Measurements from ENCODE around the gene ZFP64.

- TF ChIP-seq MXI1 (IDR thresholded peaks at IDR 0.05; ENCODE audit: borderline replicate concordance, low read depth, low read length) (no peak), CTCF (conservative IDR thresholded peaks at IDR 0.05; ENCODE audit: low read depth, low read length) (no peak), RAD21 (IDR thresholded peaks at IDR 0.05; ENCODE audit: low read length) (no peak), FOS (IDR thresholded peaks at IDR 0.05; ENCODE audit: low read depth, low read length) (no peak), POLR2A (IDR thresholded peaks at IDR 0.05; ENCODE audit: low read depth, low read length) (no peak), SMC3 (IDR thresholded peaks at IDR 0.05; ENCODE audit: low read depth, low read length) (no peak), MAFK (IDR thresholded peaks at IDR 0.05; ENCODE audit: low read depth, low read length) (no peak), RFX5 (IDR thresholded peaks at IDR 0.05; ENCODE audit: low read depth, low read length) (no peak), ELK1 (IDR thresholded peaks at IDR 0.05; ENCODE audit: borderline replicate concordance, low read depth, low read length) (no peak), USF2 (IDR thresholded peaks at IDR 0.05; ENCODE audit: low read depth, low read length) (no peak), BHLHE40 (IDR thresholded peaks at IDR 0.05; ENCODE audit: low read depth, low read length) (no peak), MAZ (IDR thresholded peaks at IDR 0.05; ENCODE audit: borderline replicate concordance, low read depth, low read length) (no peak)
Measured at GRCh38 chr20:52181766-52182165, 9.8 kb downstream of the ZFP64 start.

Data from IMR-90 (cell line).